ENCODE data around the gene ZBTB4. TPM values are rescaled to one million over a fixed set of nuclear protein-coding genes. Genes with fewer than 3 reads are reported as not detected.

The ZBTB4 gene
- total and polyA plus RNA-seq, 9 of the 15 experiments (the other 6 are each of a cell fraction or from before 2014, with no cell fraction given), result 0.92 to 6.9 (median 3.3) TPM

GRCh38 chr17:7415784-7416183 lies 63.6 kb downstream of the ZBTB4 start:
- no peak for ATAC-seq
- H4K20me1 ChIP-seq (replicated peaks; ENCODE audit: control insufficient read depth, insufficient read depth, low read length), result no peaks in the 10 kb centered on the region
- peaks cover 0 to 18% of the 10 kb centered on the region in 2 experiments; a peak in 2 of 5 replicates for H3K4me1 ChIP-seq (replicated peaks in 1 of 2; ENCODE audit: control insufficient read depth in 2 of 2, insufficient read depth in 2 of 2, low read length in 2 of 2)
- no peak overlapping the region for H3K27ac ChIP-seq (ENCODE audit: extremely low read depth, low read depth, low read length)
- DNase-seq (ENCODE audit: extremely low read depth in 1 of 4, low spot score in 3 of 4), result no peak
- intact Hi-C loops (cut with micrococcal nuclease), result no loop called here
- H3K9me3 ChIP-seq (replicated peaks; ENCODE audit: control insufficient read depth, insufficient read depth, low read depth, low read length), result no peaks in the 10 kb centered on the region
- CTCF ChIA-PET (ENCODE audit: low intra/inter-chr PET ratio), result no interaction called here
- H3K79me2 ChIP-seq (ENCODE audit: control insufficient read depth, insufficient read depth, low read length), result no peaks in the 10 kb centered on the region
- no peaks in the 10 kb centered on the region for H3K36me3 ChIP-seq (ENCODE audit: control insufficient read depth, insufficient read depth, low read length)
- POLR2A ChIA-PET, result no interaction called here
- H2AFZ ChIP-seq (ENCODE audit: low read depth, low read length), result no peak overlapping the region
- in situ Hi-C loops (cut with MboI), result no loop called here
- no peaks in the 10 kb centered on the region for H3K9me1 ChIP-seq (ENCODE audit: control insufficient read depth, insufficient read depth, low read length)
- FAIRE-seq, result no peak
- H3K9ac ChIP-seq (ENCODE audit: insufficient read depth in 1 of 2, low read depth in 2 of 2, low read length in 2 of 2), result no peak overlapping the region
- WGBS (ENCODE audit: insufficient coverage, low coverage, missing lambda C conversion rate), result 85% methylated on average over 15 of the region's 23 CpGs
- TF ChIP-seq, protein P1, sequence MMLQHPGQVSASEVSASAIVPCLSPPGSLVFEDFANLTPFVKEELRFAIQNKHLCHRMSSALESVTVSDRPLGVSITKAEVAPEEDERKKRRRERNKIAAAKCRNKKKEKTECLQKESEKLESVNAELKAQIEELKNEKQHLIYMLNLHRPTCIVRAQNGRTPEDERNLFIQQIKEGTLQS (IDR thresholded peaks at IDR 0.05), result peak; percentile 59
- TF ChIP-seq, protein P1 (CRISPR knock-in tag; conservative IDR thresholded peaks at IDR 0.05), result no peak
- TF ChIP-seq SIN3B (IDR thresholded peaks at IDR 0.05; ENCODE audit: low read depth), result no peak
- no TSS peak for BruUV-seq (replicated peaks)
- no peak overlapping the region for H3K4me2 ChIP-seq (ENCODE audit: insufficient read depth, low read length)
- H3K4me3 ChIP-seq, result no peak overlapping the region
- H3K27me3 ChIP-seq (ENCODE audit: control insufficient read depth in 2 of 2, insufficient read depth in 2 of 2, low read length in 2 of 2), result no peaks in the 10 kb centered on the region

DNA sequence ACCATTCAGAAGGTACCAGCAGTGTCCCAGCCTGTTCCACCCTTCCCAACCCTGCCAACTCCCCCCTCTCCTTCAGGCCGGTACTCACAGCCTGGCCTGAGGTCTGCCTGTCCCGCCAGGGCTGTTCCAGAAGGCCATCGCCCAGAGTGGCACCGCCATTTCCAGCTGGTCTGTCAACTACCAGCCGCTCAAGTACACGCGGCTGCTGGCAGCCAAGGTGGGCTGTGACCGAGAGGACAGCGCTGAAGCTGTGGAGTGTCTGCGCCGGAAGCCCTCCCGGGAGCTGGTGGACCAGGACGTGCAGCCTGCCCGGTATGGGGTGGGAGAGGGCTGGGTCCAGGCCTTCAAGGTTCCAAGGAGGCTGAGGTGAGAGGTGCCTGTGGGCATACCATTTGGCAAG lies 64.6 kb downstream of the ZBTB4 start:
- H3K36me3 ChIP-seq (ENCODE audit: control insufficient read depth, insufficient read depth, low read length), result no peaks in the 10 kb centered on the region
- no peak overlapping the region for H3K4me3 ChIP-seq
- no peaks in the 10 kb centered on the region for H3K27me3 ChIP-seq (ENCODE audit: control insufficient read depth in 2 of 2, insufficient read depth in 2 of 2, low read length in 2 of 2)
- intact Hi-C loops (cut with micrococcal nuclease), result no loop called here
- WGBS (ENCODE audit: insufficient coverage, low coverage, missing lambda C conversion rate), result 53% methylated on average over 12 of the region's 14 CpGs
- in situ Hi-C loops (cut with MboI), result no loop called here
- H3K79me2 ChIP-seq (ENCODE audit: control insufficient read depth, insufficient read depth, low read length), result no peaks in the 10 kb centered on the region
- no peak overlapping the region for H3K4me2 ChIP-seq (ENCODE audit: insufficient read depth, low read length)
- DNase-seq (ENCODE audit: extremely low read depth in 1 of 4, low spot score in 3 of 4) (no peak), ATAC-seq (no peak), FAIRE-seq (no peak)
- H3K9me3 ChIP-seq (replicated peaks; ENCODE audit: control insufficient read depth, insufficient read depth, low read depth, low read length), result no peaks in the 10 kb centered on the region
- ChIA-PET POLR2A (no interaction called here), CTCF (ENCODE audit: low intra/inter-chr PET ratio) (no interaction called here)
- no peaks in the 10 kb centered on the region for H4K20me1 ChIP-seq (replicated peaks; ENCODE audit: control insufficient read depth, insufficient read depth, low read length)
- H2AFZ ChIP-seq (ENCODE audit: low read depth, low read length), result no peak overlapping the region
- BruUV-seq (replicated peaks), result no TSS peak
- no peak overlapping the region; a peak in 1 of 4 replicates for H3K9ac ChIP-seq (ENCODE audit: insufficient read depth in 1 of 2, low read depth in 2 of 2, low read length in 2 of 2)
- H3K27ac ChIP-seq (ENCODE audit: extremely low read depth, low read depth, low read length), result no peak overlapping the region
- H3K9me1 ChIP-seq (ENCODE audit: control insufficient read depth, insufficient read depth, low read length), result no peaks in the 10 kb centered on the region
- H3K4me1 ChIP-seq (replicated peaks in 1 of 2; ENCODE audit: control insufficient read depth in 2 of 2, insufficient read depth in 2 of 2, low read length in 2 of 2), result peaks cover 0 to 16% of the 10 kb centered on the region in 2 experiments; a peak in 2 of 5 replicates
- TF ChIP-seq TGIF2 (CRISPR knock-in tag; IDR thresholded peaks at IDR 0.05) (no peak), MEF2D (tag; conservative IDR thresholded peaks at IDR 0.05; ENCODE audit: low read depth) (no peak), CBFB (CRISPR knock-in tag; IDR thresholded peaks at IDR 0.05) (no peak), KAT2B (IDR thresholded peaks at IDR 0.05; ENCODE audit: low read depth, low read length) (no peak), ATF1 (CRISPR knock-in tag; IDR thresholded peaks at IDR 0.05) (no peak), ATF1 (tag; IDR thresholded peaks at IDR 0.05) (no peak), ID3 (CRISPR knock-in tag; IDR thresholded peaks at IDR 0.05) (no peak), ID3 (tag; IDR thresholded peaks at IDR 0.05) (no peak), ZFP1 (CRISPR knock-in tag; IDR thresholded peaks at IDR 0.05) (no peak), NRF1 (conservative IDR thresholded peaks at IDR 0.05 in 1 of 2, IDR thresholded peaks at IDR 0.05 in 1 of 2) (no peak), BDP1 (IDR thresholded peaks at IDR 0.05; ENCODE audit: insufficient read depth, insufficient read length) (no peak)
